HepG2 (cell line): ENCODE data around the gene LBX2. TPM values are rescaled to one million over a fixed set of nuclear protein-coding genes. Genes with fewer than 3 reads are reported as not detected.
A peak's percentile ranks its signal among the peaks of the same experiment; 100 is the strongest.

ENCODE experiments used
- ATF1 ChIP-seq: IDR thresholded peaks from 2 replicates; pipeline ENCODE4 v1.6.1; 2016; ENCODE audit warnings: mild to moderate bottlenecking, control low read depth
- FOXO1 ChIP-seq: sonication (generic); formaldehyde crosslinking; IDR thresholded peaks from 2 replicates; pipeline ENCODE4 v1.4.0; 2020; ENCODE audit warnings: missing genetic modification reagents
- KAT8 ChIP-seq: IDR thresholded peaks from 2 replicates; pipeline ENCODE4 v1.6.1; 2016; ENCODE audit warnings: missing genetic modification reagents, missing compliant biosample characterization
- KDM4B ChIP-seq: sonication (generic); formaldehyde crosslinking; IDR thresholded peaks from 2 replicates; pipeline ENCODE4 v1.4.0; 2020; ENCODE audit warnings: missing genetic modification reagents
- NCOA2 ChIP-seq: sonication (generic); formaldehyde crosslinking; IDR thresholded peaks from 2 replicates; pipeline ENCODE4 v1.8.0; 2022; ENCODE audit warnings: inconsistent platforms
- SP4 ChIP-seq: sonication (generic); formaldehyde crosslinking; IDR thresholded peaks from 2 replicates; pipeline ENCODE4 v1.8.1; 2023; ENCODE audit warnings: mild to moderate bottlenecking, missing genetic modification reagents
- STAT5B ChIP-seq: sonication (generic); formaldehyde crosslinking; IDR thresholded peaks from 2 replicates; pipeline ENCODE4 v1.4.0; 2020; ENCODE audit warnings: missing genetic modification reagents
- YEATS4 ChIP-seq: sonication (generic); formaldehyde crosslinking; IDR thresholded peaks from 2 replicates; pipeline ENCODE4 v1.4.0; 2020; ENCODE audit warnings: missing genetic modification reagents, borderline replicate concordance
- ZNF556 ChIP-seq: sonication (generic); formaldehyde crosslinking; IDR thresholded peaks from 2 replicates; pipeline ENCODE4 v1.4.0; 2020; ENCODE audit warnings: mild to moderate bottlenecking, missing genetic modification reagents, borderline replicate concordance
- ZNF564 ChIP-seq: sonication (generic); formaldehyde crosslinking; IDR thresholded peaks from 2 replicates; pipeline ENCODE4 v1.8.1; 2023; ENCODE audit warnings: mild to moderate bottlenecking, missing genetic modification reagents
- polyA plus RNA-seq, 8 experiments: library from polyadenylated mRNA; depleted of rRNA in 3 of 8; stranded (reverse) in 7 of 8; unstranded in 1 of 8; fragments of >200 nt; fragmentation: Illumina TruSeq in 4 of 8; extraction: Trizol in 4 of 8; gene quantifications; 2 replicates each; pipeline versions ENCODE4 v1.2.1 to v1.2.3, GENCODE V29; 2011 to 2016; ENCODE audit warnings: low read depth in 4 of 8, missing spikeins in 1 of 8, mixed read lengths in 1 of 8; ENCODE audit not compliant: insufficient read depth in 1 of 8
- total RNA-seq, 5 experiments: library from RNA; depleted of rRNA; stranded (reverse); fragments of >200 nt; fragmentation: Illumina TruSeq; extraction: Trizol; gene quantifications; 2 replicates each; pipeline ENCODE4 v1.2.3, GENCODE V29; 2016; ENCODE audit warnings: low read depth in 1 of 5
- TF ChIP-seq, protein P1 (sequence below): sonication (generic); formaldehyde crosslinking; IDR thresholded peaks from 2 replicates; pipeline ENCODE4 v1.4.0; 2020; ENCODE audit warnings: missing genetic modification reagents, mild to moderate bottlenecking, borderline replicate concordance
- TF ChIP-seq, protein P2 (sequence below): sonication (generic); formaldehyde crosslinking; IDR thresholded peaks from 2 replicates; pipeline ENCODE4 v1.4.0; 2020; ENCODE audit warnings: missing genetic modification reagents
- TF ChIP-seq, protein P3 (sequence below): sonication (generic); formaldehyde crosslinking; IDR thresholded peaks from 2 replicates; pipeline ENCODE4 v1.4.0; 2020; ENCODE audit warnings: mild to moderate bottlenecking, missing genetic modification reagents
- TF ChIP-seq, protein P4 (sequence below): IDR thresholded peaks from 2 replicates; pipeline ENCODE4 v1.6.1; 2016; ENCODE audit warnings: missing compliant biosample characterization, missing genetic modification reagents, borderline replicate concordance
- TF ChIP-seq, protein P5 (sequence below): sonication (generic); formaldehyde crosslinking; IDR thresholded peaks from 2 replicates; pipeline ENCODE4 v1.4.0; 2020; ENCODE audit warnings: missing genetic modification reagents
- TF ChIP-seq, protein P6 (sequence below): sonication (generic); formaldehyde crosslinking; IDR thresholded peaks from 2 replicates; pipeline ENCODE4 v1.4.0; 2020; ENCODE audit warnings: missing genetic modification reagents

Gene LBX2
- total and polyA plus RNA-seq, 2 of the 13 experiments (the other 11 are each of a cell fraction or from before 2014, with no cell fraction given), result 6.4 to 8.1 TPM

DNA sequence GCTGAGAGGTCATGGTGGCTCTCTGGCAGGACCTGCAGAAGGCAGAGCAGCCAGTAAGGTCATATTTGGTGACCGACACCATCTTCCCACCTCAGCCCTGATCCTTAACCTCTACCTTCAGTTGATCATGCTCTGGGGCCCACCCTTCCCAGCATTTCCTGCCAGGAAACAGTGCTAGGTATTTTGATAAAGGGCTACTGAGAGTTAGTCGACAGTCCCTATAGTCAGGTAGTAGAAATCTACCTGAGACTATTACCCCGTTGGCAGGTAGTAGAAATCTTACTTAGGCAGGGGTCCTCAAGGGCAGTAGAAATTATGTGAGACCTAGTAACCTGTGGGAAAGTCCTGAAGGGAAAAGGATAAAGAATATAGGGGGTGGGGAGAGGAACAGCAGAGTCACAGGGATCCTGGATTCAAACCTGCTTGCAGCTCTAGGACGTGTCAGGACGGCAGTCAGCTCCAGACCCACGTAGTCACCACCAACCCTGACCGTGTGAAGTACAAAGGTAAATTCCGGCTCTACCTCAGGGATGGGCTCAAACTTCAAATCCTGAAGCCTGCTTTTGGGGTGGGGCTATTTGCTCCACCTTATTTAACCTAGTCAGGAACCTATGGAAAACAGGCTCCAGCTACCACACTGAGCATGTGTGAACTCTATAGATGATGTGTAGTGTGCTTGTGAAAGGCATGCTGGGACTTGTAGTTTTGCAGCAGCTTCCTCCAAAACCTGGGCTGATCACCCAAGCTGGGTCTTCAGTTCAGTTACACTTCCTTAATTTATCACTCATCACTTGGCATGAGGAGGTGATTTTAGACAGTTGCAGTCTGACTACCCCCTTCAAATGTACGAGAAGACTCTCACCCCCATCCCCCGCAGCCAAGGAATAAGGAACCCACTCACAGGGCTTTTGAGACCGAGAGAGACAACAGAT lies 26.6 kb upstream of the LBX2 start, which contains the start of gene DQX1 (continued):
- TF ChIP-seq, protein P1, sequence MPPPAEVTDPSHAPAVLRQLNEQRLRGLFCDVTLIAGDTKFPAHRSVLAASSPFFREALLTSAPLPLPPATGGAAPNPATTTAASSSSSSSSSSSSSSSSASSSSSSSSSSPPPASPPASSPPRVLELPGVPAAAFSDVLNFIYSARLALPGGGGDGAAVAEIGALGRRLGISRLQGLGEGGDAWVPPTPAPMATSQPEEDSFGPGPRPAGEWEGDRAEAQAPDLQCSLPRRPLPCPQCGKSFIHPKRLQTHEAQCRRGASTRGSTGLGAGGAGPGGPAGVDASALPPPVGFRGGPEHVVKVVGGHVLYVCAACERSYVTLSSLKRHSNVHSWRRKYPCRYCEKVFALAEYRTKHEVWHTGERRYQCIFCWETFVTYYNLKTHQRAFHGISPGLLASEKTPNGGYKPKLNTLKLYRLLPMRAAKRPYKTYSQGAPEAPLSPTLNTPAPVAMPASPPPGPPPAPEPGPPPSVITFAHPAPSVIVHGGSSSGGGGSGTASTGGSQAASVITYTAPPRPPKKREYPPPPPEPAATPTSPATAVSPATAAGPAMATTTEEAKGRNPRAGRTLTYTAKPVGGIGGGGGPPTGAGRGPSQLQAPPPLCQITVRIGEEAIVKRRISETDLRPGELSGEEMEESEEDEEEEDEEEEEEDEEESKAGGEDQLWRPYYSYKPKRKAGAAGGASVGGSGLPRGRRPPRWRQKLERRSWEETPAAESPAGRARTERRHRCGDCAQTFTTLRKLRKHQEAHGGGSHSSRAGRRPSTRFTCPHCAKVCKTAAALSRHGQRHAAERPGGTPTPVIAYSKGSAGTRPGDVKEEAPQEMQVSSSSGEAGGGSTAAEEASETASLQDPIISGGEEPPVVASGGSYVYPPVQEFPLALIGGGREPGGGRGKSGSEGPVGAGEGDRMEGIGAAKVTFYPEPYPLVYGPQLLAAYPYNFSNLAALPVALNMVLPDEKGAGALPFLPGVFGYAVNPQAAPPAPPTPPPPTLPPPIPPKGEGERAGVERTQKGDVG (CRISPR knock-in tag), result no peak
- peak; percentile 89 for TF ChIP-seq KAT8 (CRISPR knock-in tag)
- TF ChIP-seq FOXO1 (CRISPR knock-in tag), result peak; percentile 61; the same call in 1 of the 2 replicates
- TF ChIP-seq, protein P2, sequence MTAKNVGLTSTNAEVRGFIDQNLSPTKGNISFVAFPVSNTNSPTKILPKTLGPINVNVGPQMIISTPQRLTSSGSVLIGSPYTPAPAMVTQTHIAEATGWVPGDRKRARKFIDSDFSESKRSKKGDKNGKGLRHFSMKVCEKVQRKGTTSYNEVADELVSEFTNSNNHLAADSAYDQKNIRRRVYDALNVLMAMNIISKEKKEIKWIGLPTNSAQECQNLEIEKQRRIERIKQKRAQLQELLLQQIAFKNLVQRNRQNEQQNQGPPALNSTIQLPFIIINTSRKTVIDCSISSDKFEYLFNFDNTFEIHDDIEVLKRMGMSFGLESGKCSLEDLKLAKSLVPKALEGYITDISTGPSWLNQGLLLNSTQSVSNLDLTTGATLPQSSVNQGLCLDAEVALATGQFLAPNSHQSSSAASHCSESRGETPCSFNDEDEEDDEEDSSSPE (CRISPR knock-in tag), result peak; percentile 37; the same call in 1 of the 2 replicates
- peak; percentile 87 for TF ChIP-seq YEATS4
- 0 out of 2 replicates have a peak, but pooled peaks have one; percentile 40 for TF ChIP-seq NCOA2 (CRISPR knock-in tag)
- no peak for TF ChIP-seq ZNF564 (CRISPR knock-in tag)
- TF ChIP-seq, protein P3, sequence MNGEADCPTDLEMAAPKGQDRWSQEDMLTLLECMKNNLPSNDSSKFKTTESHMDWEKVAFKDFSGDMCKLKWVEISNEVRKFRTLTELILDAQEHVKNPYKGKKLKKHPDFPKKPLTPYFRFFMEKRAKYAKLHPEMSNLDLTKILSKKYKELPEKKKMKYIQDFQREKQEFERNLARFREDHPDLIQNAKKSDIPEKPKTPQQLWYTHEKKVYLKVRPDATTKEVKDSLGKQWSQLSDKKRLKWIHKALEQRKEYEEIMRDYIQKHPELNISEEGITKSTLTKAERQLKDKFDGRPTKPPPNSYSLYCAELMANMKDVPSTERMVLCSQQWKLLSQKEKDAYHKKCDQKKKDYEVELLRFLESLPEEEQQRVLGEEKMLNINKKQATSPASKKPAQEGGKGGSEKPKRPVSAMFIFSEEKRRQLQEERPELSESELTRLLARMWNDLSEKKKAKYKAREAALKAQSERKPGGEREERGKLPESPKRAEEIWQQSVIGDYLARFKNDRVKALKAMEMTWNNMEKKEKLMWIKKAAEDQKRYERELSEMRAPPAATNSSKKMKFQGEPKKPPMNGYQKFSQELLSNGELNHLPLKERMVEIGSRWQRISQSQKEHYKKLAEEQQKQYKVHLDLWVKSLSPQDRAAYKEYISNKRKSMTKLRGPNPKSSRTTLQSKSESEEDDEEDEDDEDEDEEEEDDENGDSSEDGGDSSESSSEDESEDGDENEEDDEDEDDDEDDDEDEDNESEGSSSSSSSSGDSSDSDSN, result peak; percentile 46; the same call in 1 of the 2 replicates
- TF ChIP-seq, protein P4, sequence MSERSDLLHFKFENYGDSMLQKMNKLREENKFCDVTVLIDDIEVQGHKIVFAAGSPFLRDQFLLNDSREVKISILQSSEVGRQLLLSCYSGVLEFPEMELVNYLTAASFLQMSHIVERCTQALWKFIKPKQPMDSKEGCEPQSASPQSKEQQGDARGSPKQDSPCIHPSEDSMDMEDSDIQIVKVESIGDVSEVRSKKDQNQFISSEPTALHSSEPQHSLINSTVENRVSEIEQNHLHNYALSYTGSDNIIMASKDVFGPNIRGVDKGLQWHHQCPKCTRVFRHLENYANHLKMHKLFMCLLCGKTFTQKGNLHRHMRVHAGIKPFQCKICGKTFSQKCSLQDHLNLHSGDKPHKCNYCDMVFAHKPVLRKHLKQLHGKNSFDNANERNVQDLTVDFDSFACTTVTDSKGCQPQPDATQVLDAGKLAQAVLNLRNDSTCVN (CRISPR knock-in tag), result peak; percentile 52; the same call in 1 of the 2 replicates
- TF ChIP-seq STAT5B (CRISPR knock-in tag), result peak; percentile 22; the same call in 1 of the 2 replicates
- TF ChIP-seq KDM4B (CRISPR knock-in tag), result no peak
- TF ChIP-seq SP4 (CRISPR knock-in tag), result no peak; the same call in 1 of the 2 replicates
- TF ChIP-seq ATF1 (CRISPR knock-in tag), result peak; percentile 86
- no peak for TF ChIP-seq ZNF556 (CRISPR knock-in tag)
- TF ChIP-seq, protein P5, sequence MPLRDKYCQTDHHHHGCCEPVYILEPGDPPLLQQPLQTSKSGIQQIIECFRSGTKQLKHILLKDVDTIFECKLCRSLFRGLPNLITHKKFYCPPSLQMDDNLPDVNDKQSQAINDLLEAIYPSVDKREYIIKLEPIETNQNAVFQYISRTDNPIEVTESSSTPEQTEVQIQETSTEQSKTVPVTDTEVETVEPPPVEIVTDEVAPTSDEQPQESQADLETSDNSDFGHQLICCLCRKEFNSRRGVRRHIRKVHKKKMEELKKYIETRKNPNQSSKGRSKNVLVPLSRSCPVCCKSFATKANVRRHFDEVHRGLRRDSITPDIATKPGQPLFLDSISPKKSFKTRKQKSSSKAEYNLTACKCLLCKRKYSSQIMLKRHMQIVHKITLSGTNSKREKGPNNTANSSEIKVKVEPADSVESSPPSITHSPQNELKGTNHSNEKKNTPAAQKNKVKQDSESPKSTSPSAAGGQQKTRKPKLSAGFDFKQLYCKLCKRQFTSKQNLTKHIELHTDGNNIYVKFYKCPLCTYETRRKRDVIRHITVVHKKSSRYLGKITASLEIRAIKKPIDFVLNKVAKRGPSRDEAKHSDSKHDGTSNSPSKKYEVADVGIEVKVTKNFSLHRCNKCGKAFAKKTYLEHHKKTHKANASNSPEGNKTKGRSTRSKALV, result 0 out of 2 replicates have a peak, but pooled peaks have one; percentile 19
- TF ChIP-seq, protein P6, sequence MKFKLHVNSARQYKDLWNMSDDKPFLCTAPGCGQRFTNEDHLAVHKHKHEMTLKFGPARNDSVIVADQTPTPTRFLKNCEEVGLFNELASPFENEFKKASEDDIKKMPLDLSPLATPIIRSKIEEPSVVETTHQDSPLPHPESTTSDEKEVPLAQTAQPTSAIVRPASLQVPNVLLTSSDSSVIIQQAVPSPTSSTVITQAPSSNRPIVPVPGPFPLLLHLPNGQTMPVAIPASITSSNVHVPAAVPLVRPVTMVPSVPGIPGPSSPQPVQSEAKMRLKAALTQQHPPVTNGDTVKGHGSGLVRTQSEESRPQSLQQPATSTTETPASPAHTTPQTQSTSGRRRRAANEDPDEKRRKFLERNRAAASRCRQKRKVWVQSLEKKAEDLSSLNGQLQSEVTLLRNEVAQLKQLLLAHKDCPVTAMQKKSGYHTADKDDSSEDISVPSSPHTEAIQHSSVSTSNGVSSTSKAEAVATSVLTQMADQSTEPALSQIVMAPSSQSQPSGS (CRISPR knock-in tag), result peak; percentile 90
